ENCODE results near the gene PI4KA. TPM values are rescaled to one million over a fixed set of nuclear protein-coding genes. Genes with fewer than 3 reads are reported as not detected.

The PI4KA gene
- total RNA-seq, 2 donors from 2014 or later = 74.2 to 115 TPM

DNA sequence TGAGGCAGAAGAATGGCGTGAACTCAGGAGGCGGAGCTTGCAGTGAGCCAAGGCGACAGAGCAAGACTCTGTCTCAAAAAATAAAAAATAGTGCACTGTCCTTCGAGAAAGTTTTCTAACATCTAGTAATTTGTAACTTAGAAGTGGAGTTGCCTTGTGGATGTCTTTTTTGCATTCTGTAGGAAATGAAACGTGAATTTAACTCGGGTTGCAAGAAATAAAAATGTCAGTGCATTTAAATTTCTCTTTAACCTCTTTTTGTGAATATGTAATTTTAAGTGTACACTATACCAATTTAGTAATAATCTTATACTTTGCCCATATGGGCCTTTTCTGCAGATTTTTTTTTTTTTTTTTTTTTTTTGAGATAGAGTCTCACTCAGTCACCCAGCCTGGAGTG, 32.4 kb upstream of the PI4KA start:
- H3K27ac ChIP-seq = no peak overlapping the region
- no peaks in the 10 kb centered on the region for H3K36me3 ChIP-seq
- DNase-seq (ENCODE audit: low spot score) = no peak
- TF ChIP-seq, protein P1, sequence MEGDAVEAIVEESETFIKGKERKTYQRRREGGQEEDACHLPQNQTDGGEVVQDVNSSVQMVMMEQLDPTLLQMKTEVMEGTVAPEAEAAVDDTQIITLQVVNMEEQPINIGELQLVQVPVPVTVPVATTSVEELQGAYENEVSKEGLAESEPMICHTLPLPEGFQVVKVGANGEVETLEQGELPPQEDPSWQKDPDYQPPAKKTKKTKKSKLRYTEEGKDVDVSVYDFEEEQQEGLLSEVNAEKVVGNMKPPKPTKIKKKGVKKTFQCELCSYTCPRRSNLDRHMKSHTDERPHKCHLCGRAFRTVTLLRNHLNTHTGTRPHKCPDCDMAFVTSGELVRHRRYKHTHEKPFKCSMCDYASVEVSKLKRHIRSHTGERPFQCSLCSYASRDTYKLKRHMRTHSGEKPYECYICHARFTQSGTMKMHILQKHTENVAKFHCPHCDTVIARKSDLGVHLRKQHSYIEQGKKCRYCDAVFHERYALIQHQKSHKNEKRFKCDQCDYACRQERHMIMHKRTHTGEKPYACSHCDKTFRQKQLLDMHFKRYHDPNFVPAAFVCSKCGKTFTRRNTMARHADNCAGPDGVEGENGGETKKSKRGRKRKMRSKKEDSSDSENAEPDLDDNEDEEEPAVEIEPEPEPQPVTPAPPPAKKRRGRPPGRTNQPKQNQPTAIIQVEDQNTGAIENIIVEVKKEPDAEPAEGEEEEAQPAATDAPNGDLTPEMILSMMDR (IDR thresholded peaks at IDR 0.05) = no peak
- TF ChIP-seq POLR2A (IDR thresholded peaks at IDR 0.05) = no peak
- TF ChIP-seq POLR2AphosphoS5 (IDR thresholded peaks at IDR 0.05) = no peak
- no peaks in the 10 kb centered on the region for H3K27me3 ChIP-seq (replicated peaks; ENCODE audit: insufficient read depth)
- H3K4me1 ChIP-seq (replicated peaks) = no peaks in the 10 kb centered on the region
- no peak overlapping the region for H3K4me3 ChIP-seq
- 96% methylated on average over 6 of the region's 6 CpGs for WGBS
- no peaks in the 10 kb centered on the region for H3K9me3 ChIP-seq
- intact Hi-C loops (cut with DNase I) = no loop called here

DNA sequence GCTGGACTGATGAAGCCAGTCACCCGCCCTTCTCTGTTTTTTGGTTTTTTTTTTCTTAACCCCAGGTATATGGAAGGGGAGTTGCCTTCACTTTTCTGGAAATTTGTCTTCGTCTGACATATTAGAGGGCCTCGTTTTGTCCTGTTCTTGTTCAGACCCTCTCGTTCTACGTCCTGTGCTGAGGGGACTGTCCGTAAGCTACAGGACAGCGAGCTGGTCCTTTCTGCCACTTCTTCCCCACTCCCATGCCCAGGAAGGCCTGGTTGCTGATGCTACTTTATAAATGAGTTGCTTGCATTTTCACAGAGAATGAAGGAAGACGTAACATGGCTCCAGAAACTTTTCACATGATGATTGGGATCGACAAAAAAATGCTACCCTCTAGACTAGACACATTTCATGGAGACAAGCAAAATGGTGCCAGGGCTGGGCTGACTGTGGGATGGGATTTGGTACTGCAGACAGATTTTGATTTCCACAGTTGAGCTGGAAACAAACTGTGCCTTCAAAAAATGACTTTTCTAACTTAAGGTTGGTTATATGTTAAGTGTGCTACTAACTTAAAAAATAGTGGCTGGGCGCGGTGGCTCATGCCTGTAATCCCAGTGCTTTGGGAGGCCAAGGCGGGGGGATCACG, 31.4 kb upstream of the PI4KA start:
- Histone ChIP-seq H3K27me3 (replicated peaks; ENCODE audit: insufficient read depth) (no peaks in the 10 kb centered on the region), H3K4me1 (replicated peaks) (peaks cover 2% of the 10 kb centered on the region), H3K36me3 (no peaks in the 10 kb centered on the region), H3K9me3 (no peaks in the 10 kb centered on the region), H3K4me3 (no peak overlapping the region), H3K27ac (no peak overlapping the region)
- intact Hi-C loops (cut with DNase I) = no loop called here
- 95% methylated on average over 13 of the region's 13 CpGs for WGBS
- TF ChIP-seq, protein P1 (IDR thresholded peaks at IDR 0.05) = no peak
- no peak for TF ChIP-seq POLR2A (IDR thresholded peaks at IDR 0.05)
- no peak for TF ChIP-seq POLR2AphosphoS5 (IDR thresholded peaks at IDR 0.05)
- DNase-seq (ENCODE audit: low spot score) = no peak

DNA sequence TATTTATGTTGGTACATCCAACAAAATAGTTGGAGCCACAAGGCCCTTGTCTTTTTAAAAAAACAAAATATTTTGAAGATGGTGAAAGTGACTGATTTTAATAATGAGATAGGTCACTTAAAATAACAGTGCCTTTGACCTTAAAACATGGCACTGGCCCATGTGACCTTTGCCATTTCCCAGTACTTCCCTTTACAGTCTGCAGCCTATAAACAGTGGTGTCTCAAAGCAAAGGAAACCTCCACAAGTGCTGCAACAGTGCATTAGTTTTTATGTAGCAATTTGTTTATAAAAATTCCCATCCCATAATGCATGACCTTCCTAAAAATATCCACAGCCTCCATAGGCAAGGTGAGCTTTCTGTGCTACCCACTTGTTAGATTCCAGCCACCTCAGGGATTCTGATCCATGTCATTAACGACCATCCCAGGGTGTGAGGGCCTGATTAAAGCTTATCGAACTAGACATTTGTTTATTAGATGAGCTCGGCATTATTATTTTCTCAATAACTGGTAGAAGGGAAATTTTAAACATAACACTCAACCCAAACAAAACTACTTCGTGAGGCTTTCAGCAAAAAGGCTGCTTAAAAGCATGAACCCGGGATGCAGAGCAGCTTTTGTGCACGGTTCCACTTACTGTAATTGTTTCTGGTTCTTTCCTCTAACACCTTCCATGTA, 30.6 kb upstream of the PI4KA start:
- 88% methylated on average over 6 of the region's 6 CpGs for WGBS

DNA sequence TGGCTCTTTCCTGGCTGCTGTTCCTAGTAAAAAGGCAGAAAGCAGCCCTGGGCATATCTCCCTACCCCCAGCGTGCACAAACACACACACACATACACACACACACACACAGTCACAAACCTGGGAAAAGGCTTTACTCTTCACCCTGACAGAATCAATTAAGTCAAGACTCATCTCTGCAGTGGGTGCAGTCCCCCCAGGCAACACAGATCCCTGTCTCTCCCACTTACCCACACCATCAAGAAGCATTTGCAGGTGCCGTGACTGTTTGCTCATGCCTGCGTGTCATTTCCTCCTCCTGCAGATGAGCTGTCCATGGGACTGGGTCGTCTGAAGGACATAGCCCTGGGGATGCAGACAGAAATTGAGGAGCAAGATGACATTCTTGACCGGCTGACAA, 28.8 kb upstream of the PI4KA start:
- Histone ChIP-seq H3K4me3 (no peak overlapping the region), H3K4me1 (replicated peaks) (peaks cover 2% of the 10 kb centered on the region), H3K27me3 (replicated peaks; ENCODE audit: insufficient read depth) (no peaks in the 10 kb centered on the region), H3K27ac (no peak overlapping the region), H3K9me3 (no peaks in the 10 kb centered on the region), H3K36me3 (peaks cover 0 to 5% of the 10 kb centered on the region in 2 donors)
- TF ChIP-seq POLR2A (IDR thresholded peaks at IDR 0.05) (no peak), POLR2AphosphoS5 (IDR thresholded peaks at IDR 0.05) (no peak)
- TF ChIP-seq, protein P1 (IDR thresholded peaks at IDR 0.05) = no peak
- DNase-seq (ENCODE audit: low spot score) = no peak
- 88% methylated on average over 5 of the region's 5 CpGs for WGBS
- intact Hi-C loops (cut with DNase I) = no loop called here

More for the DNA sequence above, 30.6 kb upstream of the PI4KA start:
- H3K4me1 ChIP-seq (replicated peaks) = peaks cover 2% of the 10 kb centered on the region
- H3K9me3 ChIP-seq = no peaks in the 10 kb centered on the region
- no peak for DNase-seq (ENCODE audit: low spot score)
- no peaks in the 10 kb centered on the region for H3K36me3 ChIP-seq
- no peak overlapping the region for H3K4me3 ChIP-seq
- no peak overlapping the region for H3K27ac ChIP-seq
- no peaks in the 10 kb centered on the region for H3K27me3 ChIP-seq (replicated peaks; ENCODE audit: insufficient read depth)
- TF ChIP-seq POLR2A (IDR thresholded peaks at IDR 0.05) (no peak), POLR2AphosphoS5 (IDR thresholded peaks at IDR 0.05) (no peak)
- TF ChIP-seq, protein P1 (IDR thresholded peaks at IDR 0.05) = no peak
- intact Hi-C loops (cut with DNase I) = no loop called here

Measured in prostate gland (tissue), 2 donors.